ENCODE measurements around the gene BMP2K.
"Not testable (repeated sequence)": the region's sequence is repeated elsewhere in the genome, so short reads cannot be mapped to it uniquely, and the experiment has no call there.

GRCh38 chr4:78868712-78869111 is 92.6 kb downstream of the BMP2K start:
- not testable (repeated sequence) for TF ChIP-seq CTCF (conservative IDR thresholded peaks at IDR 0.05 in 1 of 2, IDR thresholded peaks at IDR 0.05 in 1 of 2; ENCODE audit: low read depth in 1 of 2, low read length in 2 of 2); EZH2 (IDR thresholded peaks at IDR 0.05; ENCODE audit: low read length, missing control alignments)
